KOPT-K1 (cell line): ENCODE measurements around the gene PGD.
"Not testable (repeated sequence)": the region's sequence is repeated elsewhere in the genome, so short reads cannot be mapped to it uniquely, and the experiment has no call there.

Experiments used
- H3K27ac ChIP-seq: fragments of 200-600 bp; sonication (generic); 2 replicates; pipeline ENCODE4 v1.5.1; 2016; ENCODE audit warnings: antibody characterized with exemption, mild to moderate bottlenecking, low read depth, low read length; ENCODE audit not compliant: poor library complexity, severe bottlenecking
- H3K36me3 ChIP-seq: fragments of 200-600 bp; sonication (generic); 2 replicates; pipeline ENCODE4 v1.5.1; 2017; ENCODE audit warnings: antibody characterized with exemption, mild to moderate bottlenecking, low read length, moderate library complexity; ENCODE audit not compliant: insufficient read depth
- H3K9me3 ChIP-seq: fragments of 200-600 bp; sonication (generic); 2 replicates; pipeline ENCODE4 v1.5.1; 2017; ENCODE audit warnings: antibody characterized with exemption, low read length, mild to moderate bottlenecking; ENCODE audit not compliant: insufficient read depth, poor library complexity, severe bottlenecking

The PGD gene

DNA sequence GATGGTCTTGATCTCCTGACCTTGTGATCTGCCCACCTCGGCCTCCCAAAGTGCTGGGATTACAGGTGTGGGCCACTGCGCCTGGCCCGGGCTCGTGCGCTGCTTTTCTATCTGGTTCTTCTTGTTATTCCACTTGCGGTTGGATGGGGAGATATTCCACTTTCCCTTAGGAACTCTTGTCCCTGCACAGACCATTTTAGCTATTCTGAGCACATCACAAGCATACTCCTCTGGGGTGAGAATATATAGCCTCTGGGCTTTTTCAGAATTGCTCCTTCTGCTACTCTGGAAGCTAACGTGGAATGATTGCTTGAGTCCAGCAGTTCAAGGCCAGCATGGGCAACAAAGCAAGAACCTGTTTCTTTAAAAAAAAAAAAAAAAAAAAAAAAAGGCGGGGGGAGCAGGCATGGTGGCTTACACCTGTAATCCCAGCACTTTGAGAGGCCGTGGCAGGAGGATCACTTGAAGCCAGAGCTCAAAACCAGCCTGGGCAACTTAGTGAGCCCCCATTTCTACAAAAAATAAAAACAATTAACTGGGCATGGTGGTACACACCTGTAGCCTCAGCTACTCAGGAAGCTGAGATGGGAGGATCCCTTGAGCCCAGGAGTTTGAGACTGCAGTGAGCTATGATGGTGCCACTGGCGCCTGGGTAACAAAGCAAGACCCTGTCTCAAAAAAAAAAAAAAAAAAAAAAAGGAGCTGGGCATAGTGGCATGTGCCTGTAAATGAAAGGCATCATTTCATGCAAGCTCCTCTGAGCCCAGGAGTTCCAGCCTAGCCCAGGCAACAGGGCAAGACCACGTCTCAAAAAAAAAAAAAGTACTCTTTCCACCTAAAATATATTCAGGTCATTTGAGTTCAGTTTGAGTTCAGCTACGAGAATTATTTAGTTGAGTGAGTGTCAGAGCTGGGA, 11.8 kb upstream of the PGD start:
- Histone ChIP-seq H3K9me3 (no peaks in the 10 kb centered on the region), H3K36me3 (no peaks in the 10 kb centered on the region), H3K27ac (peak overlapping the region; percentile 48)

DNA sequence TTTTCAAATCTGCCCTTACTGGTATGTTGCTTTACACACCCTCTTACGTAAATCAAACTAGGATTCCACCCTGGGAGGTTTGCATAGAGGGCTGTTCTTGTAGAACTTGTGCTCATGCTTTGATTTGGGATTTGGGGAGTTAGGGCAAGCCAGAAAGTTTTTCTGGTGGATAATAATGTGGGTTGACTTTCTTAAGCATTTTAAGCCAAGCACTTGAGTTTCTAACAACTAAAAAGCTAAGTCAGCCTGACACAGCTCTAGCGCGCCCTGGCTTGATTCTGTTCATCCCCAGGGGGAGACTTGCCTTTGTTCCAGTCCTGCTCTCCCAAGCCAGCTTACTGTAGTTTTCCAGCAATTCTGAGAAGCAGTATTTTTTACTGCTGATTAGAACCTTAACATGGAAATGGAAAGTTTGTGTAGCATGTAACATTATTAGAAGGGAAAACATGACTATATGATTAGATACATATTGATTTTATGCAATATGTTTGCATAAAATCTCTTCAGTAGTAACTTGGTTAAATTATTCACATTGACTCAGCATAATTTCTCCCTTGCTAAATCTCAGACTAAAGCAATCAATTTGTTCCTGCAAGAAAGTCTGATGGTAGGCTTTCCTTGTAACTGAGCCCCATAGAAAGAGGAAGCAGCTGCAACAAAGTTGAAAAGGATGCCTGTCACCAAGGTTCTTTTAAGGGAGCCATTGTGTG, 11.0 kb upstream of the PGD start:
- Histone ChIP-seq H3K9me3 (no peaks in the 10 kb centered on the region), H3K27ac (peak overlapping the region; percentile 48), H3K36me3 (no peaks in the 10 kb centered on the region)

DNA sequence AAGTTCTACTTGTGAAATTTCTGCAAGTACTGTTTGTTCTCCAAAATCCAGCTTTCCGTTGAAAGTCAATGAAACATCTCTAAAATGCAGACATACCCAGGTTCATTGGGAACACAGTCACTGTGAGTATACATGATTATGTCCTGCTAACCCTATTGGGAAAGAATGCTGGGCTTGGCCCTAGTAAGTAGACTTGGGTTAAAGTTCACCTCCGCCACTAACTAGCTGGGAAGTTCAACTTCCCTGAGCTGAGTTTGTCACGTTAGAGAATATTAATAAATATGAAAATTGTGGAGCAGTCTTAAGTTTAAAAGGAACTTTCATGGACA, 10.5 kb upstream of the PGD start:
- Histone ChIP-seq H3K27ac (peak overlapping the region; percentile 48), H3K9me3 (no peaks in the 10 kb centered on the region), H3K36me3 (no peaks in the 10 kb centered on the region)

DNA sequence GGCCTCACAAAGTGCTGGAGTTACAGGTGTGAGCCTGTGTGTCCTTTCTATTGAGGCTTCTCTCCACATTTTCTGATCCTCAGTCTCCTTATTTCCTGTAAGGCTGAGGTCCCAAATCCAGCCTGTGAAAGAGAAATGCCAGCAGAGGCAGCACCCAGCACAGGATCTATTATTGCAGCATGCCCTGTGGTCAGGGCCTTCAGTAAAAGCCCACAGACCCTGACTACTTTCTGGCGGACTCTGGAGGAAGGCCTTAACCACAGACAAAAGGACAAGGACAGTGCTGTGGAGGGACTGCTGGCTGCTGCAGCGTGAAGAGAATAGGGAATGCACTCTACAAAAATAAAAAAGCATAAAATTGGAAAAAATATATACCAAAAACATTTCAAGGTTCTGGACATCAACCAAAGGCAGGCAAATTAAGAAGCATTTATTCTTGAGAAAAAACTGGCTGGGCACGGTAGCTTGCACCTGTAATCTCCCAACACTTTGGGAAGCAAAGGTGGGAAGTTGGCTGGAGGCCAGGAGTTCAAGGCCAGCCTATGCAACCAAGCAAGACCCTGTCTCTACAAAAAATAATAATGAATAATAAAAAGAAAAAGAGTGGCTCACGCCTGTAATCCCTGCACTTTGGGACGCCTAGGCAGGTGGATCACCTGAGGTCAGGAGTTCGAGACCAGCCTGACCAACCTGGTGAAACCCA, 9.4 kb upstream of the PGD start:
- Histone ChIP-seq H3K27ac (no peak overlapping the region), H3K9me3 (no peaks in the 10 kb centered on the region), H3K36me3 (no peaks in the 10 kb centered on the region)

DNA sequence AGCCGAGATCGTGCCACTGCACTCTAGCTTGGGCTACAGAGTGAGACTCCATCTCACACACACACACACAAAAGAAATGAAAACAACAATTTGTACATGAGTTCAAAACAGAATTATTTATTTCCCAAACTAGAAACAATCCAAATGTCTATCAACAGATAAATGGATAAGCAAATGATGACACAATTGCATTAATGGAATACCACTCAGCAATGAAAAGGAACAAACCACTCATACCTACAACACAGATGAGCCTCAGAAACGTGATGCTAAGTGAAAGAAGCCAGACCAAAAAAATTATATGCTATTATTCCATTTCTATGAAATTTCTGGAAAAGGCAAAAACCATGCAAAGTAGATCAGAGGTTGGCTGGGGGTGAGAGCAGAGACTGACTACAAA, 2.0 kb upstream of the PGD start:
- H3K36me3 ChIP-seq = peaks cover 17% of the 10 kb centered on the region
- no peaks in the 10 kb centered on the region for H3K9me3 ChIP-seq
- no peak overlapping the region for H3K27ac ChIP-seq

DNA sequence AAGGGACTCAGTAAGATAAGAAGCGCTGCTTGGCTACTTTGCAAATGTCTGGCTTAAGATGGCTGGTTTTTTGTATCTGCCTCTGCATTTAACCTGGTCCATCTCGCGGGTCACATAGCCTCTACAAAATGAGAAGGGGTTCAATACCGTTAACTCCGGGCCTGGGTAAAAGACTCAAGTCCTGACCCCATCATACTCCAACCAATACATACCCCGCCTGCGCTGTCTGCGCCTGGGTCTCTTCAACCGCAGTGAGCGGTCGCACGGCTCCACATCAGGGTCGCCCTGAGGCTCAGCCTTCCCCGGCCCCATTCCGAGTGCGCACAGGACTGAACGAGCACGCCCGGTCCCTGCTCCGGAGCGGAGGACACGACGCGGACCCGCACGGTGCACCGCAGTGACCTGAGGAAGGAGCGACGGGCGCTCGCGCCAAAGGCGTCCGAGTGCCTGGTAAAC, 558 bp upstream of the PGD start:
- no peaks in the 10 kb centered on the region for H3K9me3 ChIP-seq
- H3K27ac ChIP-seq = peak overlapping the region; percentile 92
- peaks cover 31% of the 10 kb centered on the region for H3K36me3 ChIP-seq

DNA sequence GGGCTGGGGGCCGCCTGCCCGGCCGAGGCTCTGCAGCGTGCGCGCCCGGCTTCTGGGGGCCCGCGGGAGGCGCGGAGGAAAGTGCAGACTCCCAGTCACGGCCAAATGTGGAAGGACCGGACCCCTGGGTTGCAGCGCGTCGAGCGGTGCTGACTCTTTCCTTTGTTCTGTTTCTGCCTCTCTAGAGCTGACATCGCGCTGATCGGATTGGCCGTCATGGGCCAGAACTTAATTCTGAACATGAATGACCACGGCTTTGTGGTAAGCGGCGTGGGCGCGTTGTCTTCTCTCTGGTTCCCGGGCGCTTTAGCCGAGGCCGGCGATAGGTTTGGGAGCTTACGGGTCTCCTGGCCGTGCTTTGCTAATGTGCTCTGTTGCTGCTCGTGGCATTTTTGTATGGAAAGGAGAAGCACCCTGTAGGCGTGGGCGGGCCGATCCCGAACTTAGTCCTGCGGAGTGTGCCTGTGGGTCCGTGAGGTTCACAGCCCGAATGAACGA, 629 bp downstream of the PGD start:
- H3K27ac ChIP-seq = peak overlapping the region; percentile 92
- no peaks in the 10 kb centered on the region for H3K9me3 ChIP-seq
- peaks cover 43% of the 10 kb centered on the region for H3K36me3 ChIP-seq

DNA sequence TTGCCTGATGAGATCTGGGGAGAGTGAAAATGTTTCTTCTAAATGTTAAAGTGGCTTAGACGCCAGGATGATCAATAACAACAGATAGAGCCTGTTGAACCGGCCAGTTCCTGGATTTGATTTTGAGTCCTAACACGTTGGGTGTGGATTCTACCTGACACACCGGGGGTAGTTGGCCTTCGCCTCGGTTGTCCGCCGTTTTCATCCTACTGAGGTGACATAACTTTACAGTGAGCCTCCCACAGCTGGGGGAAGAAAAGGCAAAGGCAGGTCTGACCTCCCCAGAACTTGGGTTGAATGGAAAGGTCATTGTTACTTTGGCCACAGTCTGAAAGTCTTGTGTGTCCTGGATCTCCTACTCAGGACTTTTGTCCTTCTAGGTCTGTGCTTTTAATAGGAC, 1.1 kb downstream of the PGD start:
- Histone ChIP-seq H3K9me3 (no peaks in the 10 kb centered on the region), H3K36me3 (peaks cover 48% of the 10 kb centered on the region), H3K27ac (peak overlapping the region; percentile 92)

DNA sequence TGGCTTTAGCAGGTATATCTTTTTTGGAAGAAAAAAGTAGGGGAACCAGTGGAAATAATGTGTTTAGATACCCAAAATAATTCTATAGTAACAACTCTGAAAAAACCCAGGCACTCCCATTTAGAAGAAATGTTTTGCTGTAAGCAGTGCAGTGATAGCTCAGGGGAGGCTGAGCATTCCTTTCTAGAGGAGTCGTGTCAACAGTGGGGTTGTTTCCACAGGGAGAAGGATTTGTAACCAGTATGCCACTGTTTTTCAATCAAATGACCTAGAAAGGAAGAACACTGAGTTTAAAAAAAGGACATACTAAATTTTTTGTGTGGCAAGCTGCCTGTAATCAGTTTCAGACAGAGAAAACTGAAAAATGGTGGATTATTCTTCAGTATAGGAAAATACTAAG, 2.4 kb downstream of the PGD start:
- Histone ChIP-seq H3K36me3 (peaks cover 61% of the 10 kb centered on the region), H3K9me3 (no peaks in the 10 kb centered on the region), H3K27ac (no peak overlapping the region)

DNA sequence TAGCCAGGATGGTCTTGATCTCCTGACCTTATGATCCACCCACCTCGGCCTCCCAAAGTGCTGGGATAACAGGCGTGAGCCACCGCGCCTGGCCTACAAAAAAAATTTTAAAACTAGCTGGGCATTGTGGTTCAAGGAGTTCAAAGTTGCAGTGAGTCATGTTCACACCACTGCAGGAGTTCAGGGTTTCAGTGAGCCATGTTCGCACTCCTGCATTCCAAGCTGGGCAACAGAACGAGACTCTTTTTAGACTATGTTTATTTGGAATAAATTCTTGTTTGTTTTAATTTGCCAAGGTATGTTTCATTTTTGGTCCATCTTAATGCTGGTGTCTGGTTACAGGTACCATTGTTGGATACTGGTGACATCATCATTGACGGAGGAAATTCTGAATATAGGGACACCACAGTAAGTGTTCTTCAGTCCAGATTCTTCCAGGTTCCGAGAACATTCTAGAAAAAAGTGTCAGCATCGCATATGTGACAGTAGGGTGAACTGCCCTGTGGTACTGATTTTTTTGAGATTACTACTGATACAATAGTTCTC, 3.9 kb downstream of the PGD start:
- Histone ChIP-seq H3K27ac (no peak overlapping the region), H3K36me3 (peaks cover 76% of the 10 kb centered on the region), H3K9me3 (no peaks in the 10 kb centered on the region)

DNA sequence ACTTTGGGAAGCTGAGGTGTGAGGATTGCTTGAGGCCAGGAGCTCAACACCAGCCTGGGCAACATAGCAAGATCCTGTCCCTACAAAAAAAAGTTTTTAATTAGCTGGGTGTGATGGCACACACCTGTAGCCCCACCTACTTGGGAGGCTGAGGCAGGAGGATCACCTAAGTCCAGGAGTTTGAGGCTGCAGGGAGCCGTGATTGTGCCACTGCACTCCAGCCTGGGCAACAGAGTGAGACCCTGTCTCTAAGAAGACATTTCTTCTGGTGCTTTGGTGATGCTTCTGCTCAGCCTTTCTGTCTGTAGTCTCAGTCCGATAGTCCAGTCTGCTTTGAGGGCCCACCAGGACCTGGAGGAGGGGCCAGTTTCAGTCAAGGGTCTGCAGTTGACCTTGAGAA, 8.3 kb downstream of the PGD start:
- no peaks in the 10 kb centered on the region for H3K9me3 ChIP-seq
- H3K27ac ChIP-seq = no peak overlapping the region
- peaks cover 100% of the 10 kb centered on the region for H3K36me3 ChIP-seq

DNA sequence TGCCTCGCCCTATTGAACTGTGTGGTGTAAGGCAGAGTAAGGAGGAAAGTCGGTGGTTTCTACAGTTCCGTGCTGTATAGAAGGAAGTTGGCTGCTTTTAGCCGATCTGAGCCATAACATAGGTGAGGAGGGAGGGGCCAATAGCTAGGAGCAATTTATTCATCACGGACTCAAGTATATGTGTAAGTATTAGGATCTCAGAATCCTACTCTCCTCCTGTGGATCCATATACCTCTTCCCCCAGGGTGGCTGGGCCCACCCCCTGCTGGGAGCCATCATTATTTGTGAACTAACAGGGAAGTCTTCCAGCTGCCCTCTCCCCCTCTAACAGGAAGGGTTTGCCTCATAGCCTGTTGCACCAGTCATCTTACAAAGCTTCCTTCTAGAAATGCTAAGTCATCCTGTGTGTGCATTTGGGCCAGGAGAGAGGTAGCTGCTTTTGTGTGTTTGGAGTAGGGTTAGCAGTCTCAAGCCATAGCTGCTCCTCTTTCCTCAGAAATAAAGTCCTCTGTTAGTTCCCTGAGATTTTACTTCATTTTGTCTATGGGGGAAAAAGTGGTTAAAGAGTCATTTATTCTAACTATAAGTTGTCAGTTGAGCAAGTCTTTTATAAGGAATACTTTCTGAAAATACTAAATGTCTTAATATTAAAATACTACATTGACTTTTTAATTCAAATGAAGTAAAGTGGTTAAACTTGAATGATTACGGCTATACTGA, 16.5 kb downstream of the PGD start:
- Histone ChIP-seq H3K27ac (no peak overlapping the region), H3K36me3 (peaks cover 100% of the 10 kb centered on the region), H3K9me3 (no peaks in the 10 kb centered on the region)

DNA sequence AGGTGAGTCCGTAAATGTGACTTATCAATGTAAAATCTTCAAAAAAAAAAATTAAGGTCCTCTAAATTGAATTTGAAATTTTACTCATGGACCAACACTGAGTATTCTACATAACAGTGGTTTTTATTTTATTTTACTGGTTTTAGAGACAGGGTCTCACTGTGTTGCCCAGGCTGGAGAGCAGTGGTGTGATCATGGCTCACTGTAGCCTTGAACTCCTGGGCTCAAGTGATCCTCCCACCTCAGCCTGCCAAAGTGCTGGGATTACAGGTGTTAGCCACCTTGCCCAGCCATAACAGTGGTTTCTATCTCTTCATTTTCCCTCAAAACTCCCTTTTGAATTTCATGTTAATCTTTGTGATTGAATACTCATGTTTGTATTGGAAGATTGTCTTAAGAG, 17.1 kb downstream of the PGD start:
- H3K36me3 ChIP-seq = peaks cover 100% of the 10 kb centered on the region
- not testable (repeated sequence) for H3K9me3 ChIP-seq, H3K27ac ChIP-seq

DNA sequence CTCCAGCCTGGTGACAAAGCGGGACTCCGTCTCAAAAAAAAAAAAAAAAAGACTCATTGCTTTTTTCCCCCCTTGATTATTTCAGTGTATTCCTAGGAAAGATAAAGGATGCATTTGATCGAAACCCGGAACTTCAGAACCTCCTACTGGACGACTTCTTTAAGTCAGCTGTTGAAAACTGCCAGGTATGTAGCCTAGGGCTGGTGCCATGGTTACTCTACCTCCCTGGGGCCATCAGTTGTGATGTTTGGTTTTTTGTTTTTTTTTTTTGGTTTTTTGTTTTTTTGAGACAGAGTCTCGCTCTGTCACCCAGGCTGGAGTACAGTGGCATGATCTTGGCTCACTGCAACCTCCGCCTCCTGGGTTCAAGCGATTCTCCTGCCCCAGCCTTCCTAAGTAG, 19.9 kb downstream of the PGD start:
- not testable (repeated sequence) for H3K9me3 ChIP-seq, H3K27ac ChIP-seq
- H3K36me3 ChIP-seq = peaks cover 94% of the 10 kb centered on the region
